ENCODE results near the gene POLD1. TPM values are rescaled to one million over a fixed set of nuclear protein-coding genes. Genes with fewer than 3 reads are reported as not detected.
"Not testable (repeated sequence)": the region's sequence is repeated elsewhere in the genome, so short reads cannot be mapped to it uniquely, and the experiment has no call there.

POLD1 gene
- total and polyA plus RNA-seq, 5 experiments from 2014 or later, result 26.0 to 40.8 (median 34.4) TPM

GRCh38 chr19:50433201-50434180, 49.3 kb downstream of the POLD1 start:
- peaks cover 8 to 40% (median 14%) of the 10 kb centered on the region in 4 donors for H3K4me1 Mint-ChIP-seq
- H3K4me3 Mint-ChIP-seq, result peak overlapping the region; percentile 48 to 89 (median 76)
- H3K27ac Mint-ChIP-seq, result peak overlapping the region in 4 of 10 donors; percentile 13 to 64 (median 38)
- no peaks in the 10 kb centered on the region for H3K36me3 Mint-ChIP-seq
- no peak for DNase-seq
- POLR2A ChIA-PET, result no interaction called here
- H3K27me3 Mint-ChIP-seq, result peaks cover 6 to 24% (median 11%) of the 10 kb centered on the region in 5 donors
- no peaks in the 10 kb centered on the region for H3K9me3 Mint-ChIP-seq
- ATAC-seq, result no peak

- peaks cover 4 to 35% (median 12%) of the 10 kb centered on the region in 4 donors for H3K4me1 Mint-ChIP-seq
- POLR2A ChIA-PET, result no interaction called here
- no peaks in the 10 kb centered on the region for H3K36me3 Mint-ChIP-seq
- DNase-seq (no peak), ATAC-seq (no peak)
- H3K27me3 Mint-ChIP-seq, result peaks cover 6 to 20% (median 9%) of the 10 kb centered on the region in 5 donors
- H3K4me3 Mint-ChIP-seq, result peak overlapping the region in 4 of 10 donors; percentile 12 to 62 (median 32)
- H3K9me3 Mint-ChIP-seq, result no peaks in the 10 kb centered on the region
- no peak overlapping the region for H3K27ac Mint-ChIP-seq
These were observed 50.4 kb downstream of the POLD1 start for GRCh38 chr19:50434525-50434924.

GRCh38 chr19:50435221-50435620, 51.1 kb downstream of the POLD1 start:
- H3K36me3 Mint-ChIP-seq, result no peaks in the 10 kb centered on the region

GRCh38 chr19:50435627-50436026, 51.5 kb downstream of the POLD1 start:
- no peak overlapping the region for H3K27ac Mint-ChIP-seq
- no peak for ATAC-seq

More at GRCh38 chr19:50435221-50435620, 51.1 kb downstream of the POLD1 start:
- Mint-ChIP-seq H3K9me3 (no peaks in the 10 kb centered on the region), H3K27me3 (peaks cover 8 to 20% (median 12%) of the 10 kb centered on the region in 5 donors), H3K4me3 (no peak overlapping the region), H3K27ac (no peak overlapping the region), H3K4me1 (peaks cover 4 to 29% (median 12%) of the 10 kb centered on the region in 4 donors)
- ATAC-seq (no peak), DNase-seq (no peak)
- POLR2A ChIA-PET, result no interaction called here

GRCh38 chr19:50437862-50438449, 53.8 kb downstream of the POLD1 start:
- Mint-ChIP-seq H3K4me1 (peaks cover 0 to 15% (median under 1%) of the 10 kb centered on the region in 4 donors), H3K27me3 (peaks cover 7 to 16% (median 12%) of the 10 kb centered on the region in 5 donors), H3K9me3 (no peaks in the 10 kb centered on the region), H3K4me3 (no peak overlapping the region), H3K36me3 (no peaks in the 10 kb centered on the region), H3K27ac (no peak overlapping the region)
- POLR2A ChIA-PET, result no interaction called here
- ATAC-seq, result no peak
- no peak for DNase-seq

More at GRCh38 chr19:50435627-50436026, 51.5 kb downstream of the POLD1 start:
- POLR2A ChIA-PET, result no interaction called here
- Mint-ChIP-seq H3K27me3 (peaks cover 8 to 20% (median 12%) of the 10 kb centered on the region in 5 donors), H3K4me3 (no peak overlapping the region), H3K4me1 (peaks cover 4 to 28% (median 12%) of the 10 kb centered on the region in 4 donors), H3K9me3 (no peaks in the 10 kb centered on the region), H3K36me3 (no peaks in the 10 kb centered on the region)
- no peak for DNase-seq

- ATAC-seq, DNase-seq, H3K27ac Mint-ChIP-seq, POLR2A ChIA-PET, H3K4me1 Mint-ChIP-seq, H3K36me3 Mint-ChIP-seq, H3K9me3 Mint-ChIP-seq, H3K4me3 Mint-ChIP-seq: not testable (repeated sequence)
- H3K27me3 Mint-ChIP-seq, result peaks cover 5 to 18% (median 9%) of the 10 kb centered on the region in 5 donors
These were observed 55.0 kb downstream of the POLD1 start for GRCh38 chr19:50439130-50439529.

- DNase-seq, result no peak
- H3K27me3 Mint-ChIP-seq, result peaks cover 8 to 33% (median 14%) of the 10 kb centered on the region in 5 donors
- H3K4me3 Mint-ChIP-seq, result no peak overlapping the region
- no peaks in the 10 kb centered on the region for H3K36me3 Mint-ChIP-seq
- no peaks in the 10 kb centered on the region for H3K4me1 Mint-ChIP-seq
- H3K9me3 Mint-ChIP-seq, result peaks cover 0 to 3% (median 0%) of the 10 kb centered on the region in 9 donors
- POLR2A ChIA-PET, result no interaction called here
- no peak overlapping the region for H3K27ac Mint-ChIP-seq
- ATAC-seq, result no peak
These were observed 59.9 kb downstream of the POLD1 start for GRCh38 chr19:50444059-50444458.

GRCh38 chr19:50447053-50447452, 62.9 kb downstream of the POLD1 start:
- Mint-ChIP-seq H3K4me3 (no peak overlapping the region), H3K9me3 (peaks cover 0 to 3% (median 0%) of the 10 kb centered on the region in 9 donors), H3K4me1 (peaks cover 0 to 3% (median 0%) of the 10 kb centered on the region in 4 donors), H3K27me3 (peaks cover 11 to 36% (median 18%) of the 10 kb centered on the region in 5 donors), H3K36me3 (no peaks in the 10 kb centered on the region), H3K27ac (no peak overlapping the region)
- POLR2A ChIA-PET, result no interaction called here
- DNase-seq (no peak), ATAC-seq (no peak)

- POLR2A ChIA-PET, result no interaction called here
- no peak overlapping the region for H3K4me3 Mint-ChIP-seq
- no peak overlapping the region for H3K27ac Mint-ChIP-seq
- peaks cover 0 to 3% (median 0%) of the 10 kb centered on the region in 9 donors for H3K9me3 Mint-ChIP-seq
- H3K27me3 Mint-ChIP-seq, result peaks cover 11 to 43% (median 18%) of the 10 kb centered on the region in 5 donors
- no peaks in the 10 kb centered on the region for H3K36me3 Mint-ChIP-seq
- ATAC-seq (no peak), DNase-seq (no peak)
- H3K4me1 Mint-ChIP-seq, result peaks cover 0 to 3% (median 0%) of the 10 kb centered on the region in 4 donors
These were observed 63.6 kb downstream of the POLD1 start for GRCh38 chr19:50447750-50448149.

GRCh38 chr19:50449236-50449899, 65.2 kb downstream of the POLD1 start:
- Mint-ChIP-seq H3K36me3 (no peaks in the 10 kb centered on the region), H3K4me3 (no peak overlapping the region), H3K9me3 (peaks cover 0 to 3% (median 0%) of the 10 kb centered on the region in 9 donors), H3K27me3 (peaks cover 2 to 35% (median 12%) of the 10 kb centered on the region in 5 donors), H3K27ac (no peak overlapping the region), H3K4me1 (peaks cover 0 to 3% (median 0%) of the 10 kb centered on the region in 4 donors)
- DNase-seq, result no peak
- POLR2A ChIA-PET, result no interaction called here
- no peak for ATAC-seq

- POLR2A ChIA-PET, result no interaction called here
- peaks cover 0 to 3% (median 0%) of the 10 kb centered on the region in 4 donors for H3K4me1 Mint-ChIP-seq
- ATAC-seq, result no peak
- peaks cover 0 to 24% (median 10%) of the 10 kb centered on the region in 5 donors for H3K27me3 Mint-ChIP-seq
- no peak overlapping the region for H3K4me3 Mint-ChIP-seq
- no peaks in the 10 kb centered on the region for H3K36me3 Mint-ChIP-seq
- peaks cover 0 to 3% (median 0%) of the 10 kb centered on the region in 9 donors for H3K9me3 Mint-ChIP-seq
- no peak for DNase-seq
- H3K27ac Mint-ChIP-seq, result peak overlapping the region in 1 of 10 donors; percentile 67
These were observed 66.4 kb downstream of the POLD1 start for GRCh38 chr19:50450369-50451222.

- Mint-ChIP-seq H3K36me3 (no peaks in the 10 kb centered on the region), H3K4me1 (peaks cover 0 to 3% (median 0%) of the 10 kb centered on the region in 4 donors), H3K27ac (no peak overlapping the region), H3K27me3 (peaks cover 2 to 28% (median 13%) of the 10 kb centered on the region in 5 donors), H3K4me3 (no peak overlapping the region), H3K9me3 (peaks cover 0 to 3% (median 0%) of the 10 kb centered on the region in 9 donors)
- ATAC-seq (no peak), DNase-seq (no peak)
- POLR2A ChIA-PET, result no interaction called here
These were observed 67.0 kb downstream of the POLD1 start for GRCh38 chr19:50451223-50451534.
